Stimulated activated CD8-positive, alpha-beta memory T cell treated with anti-CD3 and anti-CD28 coated beads, Interleukin-4, amount 100 ng/mL, for 48 hours (primary cell): Measurements from ENCODE around the gene RAB1A.
"Not testable (repeated sequence)": the region's sequence is repeated elsewhere in the genome, so short reads cannot be mapped to it uniquely, and the experiment has no call there.

ENCODE experiments used
- DNase-seq: peaks from one replicate; pipeline ENCODE4 v3.0.0-alpha.2; 2020

Gene RAB1A

GRCh38 chr2:65134158-65134557 is 4.3 kb upstream of the RAB1A start:
- DNase-seq, result no peak

- DNase-seq, result no peak
These were observed 3.7 kb upstream of the RAB1A start for GRCh38 chr2:65133626-65134025.

- not testable (repeated sequence) for DNase-seq
These were observed 3.0 kb upstream of the RAB1A start for GRCh38 chr2:65132930-65133329.

- no peak for DNase-seq
These were observed 814 bp upstream of the RAB1A start for GRCh38 chr2:65130664-65131175.

GRCh38 chr2:65129286-65129825 is 550 bp downstream of the RAB1A start:
- DNase-seq, result peak; percentile 52

- DNase-seq, result no peak
These were observed 1.4 kb downstream of the RAB1A start for GRCh38 chr2:65128297-65129190.

GRCh38 chr2:65125457-65125856 is 4.4 kb downstream of the RAB1A start:
- not testable (repeated sequence) for DNase-seq

- no peak for DNase-seq
These were observed 7.6 kb downstream of the RAB1A start for GRCh38 chr2:65122313-65122712.

- DNase-seq, result no peak
These were observed 8.8 kb downstream of the RAB1A start for GRCh38 chr2:65120990-65121693.

GRCh38 chr2:65116645-65117044 is 13.3 kb downstream of the RAB1A start:
- DNase-seq, result no peak

- no peak for DNase-seq
These were observed 15.0 kb downstream of the RAB1A start for GRCh38 chr2:65114921-65115320.

- DNase-seq, result no peak
These were observed 16.1 kb downstream of the RAB1A start for GRCh38 chr2:65113816-65114215.

- no peak for DNase-seq
These were observed 16.7 kb downstream of the RAB1A start for GRCh38 chr2:65113229-65113628.

- DNase-seq, result no peak
These were observed 17.3 kb downstream of the RAB1A start for GRCh38 chr2:65112633-65113032.

- DNase-seq, result no peak
These were observed 21.1 kb downstream of the RAB1A start for GRCh38 chr2:65108780-65109179.

- DNase-seq, result no peak
These were observed 22.4 kb downstream of the RAB1A start for GRCh38 chr2:65107530-65107929.

GRCh38 chr2:65103013-65103715 is 26.7 kb downstream of the RAB1A start:
- DNase-seq, result no peak

- no peak for DNase-seq
These were observed 28.8 kb downstream of the RAB1A start for GRCh38 chr2:65101071-65101470.

GRCh38 chr2:65098741-65099140 is 31.2 kb downstream of the RAB1A start:
- DNase-seq, result no peak

- DNase-seq, result no peak
These were observed 32.1 kb downstream of the RAB1A start for GRCh38 chr2:65097844-65098243.

- no peak for DNase-seq
These were observed 33.0 kb downstream of the RAB1A start for GRCh38 chr2:65096948-65097347.

GRCh38 chr2:65093211-65093610 is 36.7 kb downstream of the RAB1A start:
- no peak for DNase-seq

- DNase-seq, result no peak
These were observed 37.1 kb downstream of the RAB1A start for GRCh38 chr2:65092791-65093190.
